HS-27A (cell line): Measurements from ENCODE around the gene PPM1F.
"Not testable (repeated sequence)": the region's sequence is repeated elsewhere in the genome, so short reads cannot be mapped to it uniquely, and the experiment has no call there.

Experiments used
- DNase-seq: peaks from one replicate; pipeline ENCODE4 v3.0.0-alpha.2; 2012; ENCODE audit warnings: low read depth, missing footprints

The PPM1F gene

DNA sequence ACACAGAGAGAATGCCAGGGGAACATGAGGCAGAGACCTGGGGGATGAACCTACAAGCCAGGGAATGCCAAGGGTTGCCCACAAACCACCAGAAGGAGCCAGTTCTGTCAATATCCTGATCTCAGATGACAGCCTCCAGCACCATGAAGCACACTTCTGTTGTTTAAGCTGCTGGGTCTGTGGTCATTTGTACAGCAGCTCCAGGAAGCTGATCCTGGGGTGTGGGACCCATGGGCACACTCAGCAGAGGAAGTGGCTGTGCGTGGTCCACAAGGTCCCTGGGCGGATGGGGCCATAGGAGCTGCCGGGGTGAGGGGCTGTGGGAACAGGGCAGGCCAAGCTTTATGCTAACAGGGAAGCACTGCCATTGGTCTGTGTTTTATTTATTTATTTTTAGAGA lies 12.1 kb downstream of the PPM1F start:
- DNase-seq: no peak

GRCh38 chr22:21939935-21940334 lies 12.7 kb downstream of the PPM1F start:
- DNase-seq: not testable (repeated sequence)

DNA sequence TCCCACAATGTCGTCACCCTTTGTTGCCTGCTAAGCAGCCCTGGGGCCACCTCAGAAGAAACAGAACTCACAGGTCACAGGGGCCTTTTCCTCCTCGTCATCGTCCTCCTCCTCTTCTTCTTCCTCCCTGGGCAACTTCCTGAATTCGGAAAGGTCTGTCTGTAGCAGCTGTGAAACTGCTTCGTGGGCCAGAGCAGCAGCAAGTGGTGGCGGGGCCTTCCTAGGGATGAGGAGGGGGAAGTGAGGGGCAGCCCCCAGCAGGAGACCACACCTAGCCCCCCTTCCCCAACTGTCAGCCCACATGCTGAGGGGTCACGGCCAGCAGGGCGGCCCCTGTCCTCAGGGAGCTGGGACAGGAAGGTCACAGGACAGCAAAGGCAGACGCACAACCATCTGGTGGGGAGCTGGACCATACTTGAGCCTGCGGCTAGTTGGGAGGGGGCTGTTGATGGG lies 13.2 kb downstream of the PPM1F start:
- no peak for DNase-seq

DNA sequence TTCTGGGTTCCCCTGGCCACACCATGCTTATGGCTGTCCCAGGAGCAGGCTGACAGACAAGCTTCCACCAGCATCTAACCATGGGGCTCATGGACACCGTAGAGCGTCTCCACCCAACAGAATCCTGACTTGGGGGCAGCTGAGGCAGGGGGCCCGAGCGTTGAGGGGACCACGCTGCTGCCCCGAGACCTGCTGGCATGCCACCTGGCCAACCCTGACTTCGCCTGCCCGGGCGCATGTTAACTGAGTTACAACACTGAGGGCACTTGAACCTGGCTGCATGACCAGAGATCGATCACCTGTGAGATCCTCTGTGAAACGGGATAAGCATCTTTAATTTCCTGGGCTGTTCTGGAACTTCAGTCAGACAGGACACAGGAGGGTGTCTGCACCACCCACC lies 13.7 kb downstream of the PPM1F start:
- no peak for DNase-seq

DNA sequence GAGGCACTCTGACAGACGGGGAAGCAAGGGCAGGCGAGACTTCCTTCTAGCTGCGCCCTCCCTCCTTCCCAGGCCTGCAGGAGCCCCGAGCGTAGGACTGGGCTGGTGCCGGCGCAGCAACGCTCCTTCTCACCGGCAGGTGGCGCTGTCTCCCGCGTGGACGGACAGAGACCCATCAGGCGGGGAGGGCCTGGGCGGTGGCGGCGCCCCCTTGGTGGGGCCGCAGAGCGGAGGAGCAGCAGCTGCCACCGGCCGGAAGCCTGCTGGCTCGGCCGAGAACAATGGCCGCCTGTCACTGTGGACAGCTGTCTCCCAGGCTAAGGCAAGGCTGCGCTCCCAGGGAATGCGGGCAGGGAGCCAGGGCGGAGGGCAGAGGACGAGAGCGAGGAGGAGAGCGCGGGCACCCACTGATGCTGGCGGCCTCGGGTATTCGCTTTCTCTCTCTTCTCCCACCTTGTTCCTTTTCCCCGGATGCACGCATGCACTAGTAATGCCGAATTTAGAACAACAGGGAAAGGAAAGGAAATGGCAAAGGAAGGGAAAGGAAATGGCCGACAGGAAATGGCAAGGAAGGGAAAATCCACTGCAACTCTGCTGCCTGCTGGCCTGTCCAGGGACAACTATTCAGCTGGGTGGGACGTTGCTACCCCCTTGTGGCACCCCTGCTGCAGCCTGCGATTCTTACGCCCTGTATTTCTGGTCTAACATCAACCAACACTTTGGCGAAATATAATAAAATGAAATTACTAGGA lies 14.4 kb downstream of the PPM1F start:
- peak; percentile 63 for DNase-seq

- DNase-seq: peak; percentile 48
Observed at GRCh38 chr22:21937821-21938070, 14.9 kb downstream of the PPM1F start.

DNA sequence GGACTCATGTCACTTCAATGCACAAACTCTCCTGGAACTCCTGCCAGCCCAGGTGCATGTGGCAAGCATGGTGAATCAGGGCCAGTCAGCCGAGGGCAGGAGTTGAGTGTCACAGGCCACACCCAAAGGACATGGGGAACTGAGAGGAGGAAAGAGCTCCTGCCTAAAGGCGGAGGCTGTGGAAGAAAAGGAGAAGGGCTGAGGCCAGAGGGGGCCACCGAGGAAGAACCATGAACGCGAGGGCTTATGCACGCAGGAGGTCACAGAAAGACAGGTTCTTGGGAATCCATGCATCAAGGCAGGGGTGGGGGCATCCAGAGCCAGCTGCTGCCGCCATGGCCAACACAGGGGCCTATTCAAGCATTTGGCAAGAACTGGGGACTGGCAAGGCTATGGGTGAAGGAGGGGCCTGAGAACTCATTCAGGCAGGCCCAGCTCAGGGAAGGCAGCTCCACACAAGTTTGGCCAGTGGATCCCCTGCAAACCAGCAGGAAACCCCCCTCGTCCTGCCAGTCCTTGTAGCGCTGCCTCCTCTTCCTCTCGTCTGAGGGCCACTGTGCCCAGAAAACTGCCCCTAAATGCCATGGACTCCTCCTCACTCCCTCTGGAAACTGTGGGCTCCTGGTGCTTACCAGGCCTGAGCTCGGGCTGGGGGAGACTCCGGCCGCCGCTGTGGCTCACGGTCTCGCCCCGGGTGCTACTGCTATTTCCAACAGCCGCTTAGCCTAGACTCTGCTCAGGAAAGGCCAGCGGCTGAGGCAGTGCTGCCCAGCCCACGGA lies 15.4 kb downstream of the PPM1F start:
- DNase-seq: no peak

DNA sequence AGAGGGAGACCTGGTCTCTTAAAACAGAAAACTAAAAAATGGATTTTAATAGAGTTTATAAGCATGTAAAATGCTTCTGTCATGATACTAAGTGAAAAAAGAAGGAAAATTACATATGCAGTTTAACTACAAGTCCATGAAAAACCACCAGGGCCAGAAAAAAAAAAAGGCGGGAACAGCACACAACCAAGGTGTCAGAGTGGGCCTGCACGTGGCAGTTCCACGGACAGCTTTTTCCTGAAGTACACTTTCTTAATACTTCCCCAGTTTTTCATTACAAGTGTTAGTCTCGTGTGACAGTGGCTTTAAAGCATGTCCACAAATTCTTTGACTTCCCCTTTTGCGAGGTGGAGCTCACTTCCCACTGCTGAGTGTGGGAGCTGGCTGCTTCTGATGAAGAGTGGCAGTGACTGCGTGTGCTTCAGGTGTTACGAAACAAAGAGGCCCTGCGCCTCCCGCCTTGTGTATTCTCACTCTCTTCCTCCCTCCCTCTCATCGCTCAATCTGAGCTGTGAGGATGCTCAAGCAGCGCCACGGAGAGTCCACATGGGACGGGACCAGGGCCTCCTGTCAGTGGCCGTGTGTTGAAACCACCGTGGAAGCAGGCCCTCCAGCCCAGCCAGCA lies 16.4 kb downstream of the PPM1F start:
- DNase-seq: no peak

DNA sequence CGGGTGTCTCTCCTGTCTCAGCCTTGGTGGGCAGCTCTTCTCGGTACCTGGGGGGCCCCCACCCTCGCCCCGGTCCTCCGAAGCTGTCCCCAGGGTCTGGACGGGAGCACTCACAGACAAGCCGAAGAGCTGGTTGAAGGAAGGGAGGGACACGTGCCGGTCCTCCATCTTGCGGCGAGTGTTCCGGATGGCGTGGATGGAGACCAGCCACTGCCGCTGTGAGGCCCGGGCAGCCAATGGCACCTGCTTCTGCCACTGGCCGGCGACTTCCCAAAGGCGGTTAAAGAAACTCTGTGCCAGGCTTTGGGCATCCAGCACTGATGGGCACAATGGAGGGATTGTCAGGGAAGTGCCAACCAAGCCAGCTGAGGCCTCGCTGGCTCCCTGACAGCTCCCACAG lies 18.7 kb downstream of the PPM1F start:
- DNase-seq: no peak

- no peak for DNase-seq
Observed at GRCh38 chr22:21933413-21933812, 19.2 kb downstream of the PPM1F start.

DNA sequence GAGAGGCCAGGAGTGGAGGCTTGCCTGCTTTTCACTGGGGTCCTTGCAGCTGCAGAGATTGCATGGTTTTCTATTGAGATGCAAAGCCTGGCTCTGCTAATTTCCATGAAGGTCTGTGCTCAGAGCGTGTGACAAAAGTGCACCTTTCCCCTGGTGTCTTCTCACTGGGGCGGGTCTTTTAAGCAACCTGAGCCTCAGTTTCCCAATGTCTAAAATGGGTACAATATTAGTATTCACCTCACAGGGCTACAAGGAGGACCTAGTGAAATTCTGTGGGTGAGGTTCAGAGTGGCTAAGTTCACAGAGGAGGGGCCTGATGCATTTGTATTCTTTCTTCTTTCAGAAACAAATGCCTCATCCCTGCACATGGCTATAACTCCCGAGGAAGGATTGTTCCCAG lies 20.3 kb downstream of the PPM1F start:
- no peak for DNase-seq

DNA sequence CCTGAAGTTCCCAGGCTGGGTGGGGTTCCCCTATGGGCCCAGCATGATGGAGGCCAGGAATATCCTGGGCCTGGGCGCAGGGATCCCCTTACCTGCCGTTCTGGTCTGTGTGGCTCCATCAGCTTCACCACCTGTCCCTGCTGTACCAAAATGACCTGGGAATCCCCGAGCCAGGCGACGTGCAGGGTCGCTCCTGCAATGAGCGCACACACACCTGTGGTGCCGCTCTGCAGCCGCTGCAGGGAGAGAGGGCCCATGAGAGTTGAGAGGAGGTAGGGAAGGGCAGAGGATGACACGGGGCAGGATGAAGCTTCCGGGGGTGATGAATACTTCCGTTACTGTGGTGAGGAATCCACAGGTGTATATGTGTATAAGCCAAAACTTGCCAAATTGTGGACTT lies 21.6 kb downstream of the PPM1F start:
- no peak for DNase-seq

GRCh38 chr22:21929253-21929652 lies 23.4 kb downstream of the PPM1F start:
- no peak for DNase-seq

DNA sequence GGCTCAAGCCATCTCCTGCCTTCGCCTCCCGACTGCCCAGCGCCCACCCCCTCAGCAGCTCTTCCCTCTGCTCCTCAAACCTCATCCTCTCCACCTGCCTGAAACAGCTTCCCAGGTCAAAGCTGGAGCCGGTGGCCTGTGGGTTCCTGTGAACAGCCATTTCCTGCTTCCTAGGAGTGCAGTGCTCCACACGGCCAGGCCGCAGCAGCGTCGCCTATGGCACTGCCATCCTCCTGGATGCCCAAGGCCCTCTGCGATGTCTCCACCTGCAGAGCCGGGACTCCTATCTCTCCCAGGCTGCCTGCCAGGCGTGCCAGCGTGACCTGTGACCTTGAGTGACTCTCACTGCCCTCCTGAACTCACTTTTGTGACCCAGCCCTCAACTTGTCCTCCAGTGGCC lies 24.6 kb downstream of the PPM1F start:
- DNase-seq: no peak

GRCh38 chr22:21927174-21927823 lies 25.3 kb downstream of the PPM1F start:
- DNase-seq: no peak

DNA sequence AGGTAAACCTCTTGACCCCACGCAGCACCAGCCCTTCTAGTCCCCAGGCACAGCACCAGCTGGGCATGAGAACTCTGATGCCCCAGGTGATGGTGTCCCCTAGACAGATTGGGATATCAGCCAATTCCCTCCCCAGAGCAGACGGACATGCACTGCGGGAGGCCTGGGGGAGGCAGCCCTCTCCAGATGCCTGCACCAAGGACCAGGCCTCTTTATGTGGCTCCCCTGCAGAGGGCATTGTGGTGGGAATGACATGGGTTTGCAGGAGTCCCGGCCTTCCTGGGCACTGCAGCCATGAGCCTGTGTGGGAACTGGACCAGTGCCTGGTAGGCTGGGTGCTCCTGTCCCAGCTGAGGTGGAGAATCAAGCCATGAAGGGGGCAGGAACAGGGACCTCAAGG lies 25.9 kb downstream of the PPM1F start:
- DNase-seq: no peak

- no peak for DNase-seq
Observed at GRCh38 chr22:21923163-21923561, 29.5 kb downstream of the PPM1F start.

DNA sequence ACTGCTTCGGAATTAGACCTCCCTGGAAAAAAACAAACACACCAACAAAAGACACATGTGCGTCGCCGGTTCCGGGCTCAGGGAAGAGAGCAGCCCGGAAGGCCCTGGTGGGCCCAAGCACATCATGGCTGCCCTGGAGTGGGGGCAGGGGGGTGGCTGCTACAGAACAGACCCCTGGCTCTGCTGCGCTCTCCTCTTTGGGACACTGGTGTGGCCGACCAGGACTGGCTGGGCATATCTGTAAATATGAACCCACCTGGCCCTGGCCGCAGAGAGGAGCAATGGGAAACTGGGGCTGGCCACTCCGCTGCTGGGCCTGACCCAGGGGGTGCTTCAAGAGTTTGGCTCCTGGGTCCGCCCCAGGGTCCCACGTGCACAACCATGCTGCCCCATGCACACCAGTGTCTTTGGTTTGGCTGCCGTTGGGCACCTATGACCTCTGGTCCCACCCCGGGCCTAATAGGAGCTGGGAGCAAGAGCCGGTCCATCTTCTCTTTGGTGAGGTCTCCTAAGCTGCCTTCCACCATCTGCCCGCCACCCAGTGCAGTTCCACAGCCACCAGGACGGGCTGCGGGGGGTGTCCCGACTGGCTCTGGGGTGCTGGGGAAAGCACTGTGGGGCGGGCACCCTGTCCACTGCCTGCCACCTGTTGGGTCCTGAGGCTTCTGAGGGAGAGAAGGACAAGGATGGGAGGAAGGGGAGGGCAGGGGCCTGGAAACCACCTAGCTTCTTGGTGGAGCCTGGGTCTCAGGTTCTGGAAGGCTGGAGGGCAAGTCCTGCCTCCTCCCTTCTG lies 30.1 kb downstream of the PPM1F start:
- no peak for DNase-seq

DNA sequence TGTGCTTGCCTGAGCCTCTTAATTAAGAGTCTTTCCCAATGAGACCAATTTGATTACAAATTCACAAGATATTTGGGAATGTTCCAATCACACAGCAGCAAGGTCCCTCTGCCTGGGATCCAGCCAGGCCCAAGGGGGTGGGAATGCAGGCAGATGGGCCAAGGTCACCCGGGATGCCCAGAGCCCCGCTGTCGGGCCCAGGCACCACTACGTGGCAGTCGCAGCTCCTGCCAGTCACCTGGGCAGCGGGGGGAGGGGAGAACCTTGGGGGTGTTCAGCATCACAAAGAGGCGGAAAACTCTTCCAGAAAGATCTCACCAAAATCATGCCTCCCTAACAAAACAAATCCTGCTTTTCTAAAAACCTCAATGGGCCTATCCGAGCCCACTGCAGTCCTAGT lies 30.9 kb downstream of the PPM1F start:
- no peak for DNase-seq

GRCh38 chr22:21921184-21921721 lies 31.4 kb downstream of the PPM1F start:
- DNase-seq: no peak

DNA sequence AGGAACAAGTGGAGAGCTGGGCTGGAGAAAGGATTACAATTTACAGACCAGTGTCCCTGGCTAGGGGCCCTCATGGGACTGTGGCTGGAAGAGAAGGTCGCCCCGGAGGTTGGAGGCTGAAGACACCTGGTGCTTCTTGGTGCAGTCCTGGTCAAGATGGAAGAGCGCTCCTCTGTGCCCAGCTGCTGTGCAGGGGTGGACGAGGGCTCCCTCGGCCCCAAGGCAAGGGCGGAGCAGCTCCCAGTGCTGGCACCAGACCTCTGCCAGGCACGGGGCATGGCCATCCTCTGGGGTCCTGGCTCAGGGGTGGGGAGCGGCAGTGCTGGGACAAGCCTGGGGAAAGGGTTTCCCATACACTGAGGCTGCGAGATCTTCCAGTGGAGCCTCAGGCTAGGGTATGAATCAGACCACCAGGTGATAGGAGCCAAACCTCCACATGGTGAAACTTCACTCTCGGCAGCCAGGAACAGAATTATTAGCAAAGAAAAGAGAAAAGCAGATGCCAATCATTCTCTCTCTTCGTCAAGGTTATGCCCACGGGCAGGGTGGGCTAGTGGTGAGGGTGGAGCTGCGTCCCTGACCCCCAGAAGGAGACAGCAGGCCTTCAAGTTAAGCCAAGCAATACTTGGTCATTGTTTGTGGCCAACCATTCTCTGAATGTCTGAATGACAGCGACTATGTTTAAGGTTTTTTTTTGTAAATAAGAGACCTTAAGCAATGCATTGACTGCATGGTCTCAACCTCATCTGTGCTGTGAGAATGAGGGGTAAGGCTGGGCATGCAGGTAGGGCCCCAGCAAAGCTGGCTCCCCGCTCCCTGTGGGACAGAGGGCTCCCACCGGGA lies 32.1 kb downstream of the PPM1F start:
- DNase-seq: no peak
